SIG-M5 (cell line): ENCODE results near the gene RTN4RL1.
"Not testable (repeated sequence)": the region's sequence is repeated elsewhere in the genome, so short reads cannot be mapped to it uniquely, and the experiment has no call there.

Source experiments
- DNase-seq: peaks from one replicate; lab custom pipeline; 2025; lab: John Stamatoyannopoulos, UW

Gene RTN4RL1

DNA sequence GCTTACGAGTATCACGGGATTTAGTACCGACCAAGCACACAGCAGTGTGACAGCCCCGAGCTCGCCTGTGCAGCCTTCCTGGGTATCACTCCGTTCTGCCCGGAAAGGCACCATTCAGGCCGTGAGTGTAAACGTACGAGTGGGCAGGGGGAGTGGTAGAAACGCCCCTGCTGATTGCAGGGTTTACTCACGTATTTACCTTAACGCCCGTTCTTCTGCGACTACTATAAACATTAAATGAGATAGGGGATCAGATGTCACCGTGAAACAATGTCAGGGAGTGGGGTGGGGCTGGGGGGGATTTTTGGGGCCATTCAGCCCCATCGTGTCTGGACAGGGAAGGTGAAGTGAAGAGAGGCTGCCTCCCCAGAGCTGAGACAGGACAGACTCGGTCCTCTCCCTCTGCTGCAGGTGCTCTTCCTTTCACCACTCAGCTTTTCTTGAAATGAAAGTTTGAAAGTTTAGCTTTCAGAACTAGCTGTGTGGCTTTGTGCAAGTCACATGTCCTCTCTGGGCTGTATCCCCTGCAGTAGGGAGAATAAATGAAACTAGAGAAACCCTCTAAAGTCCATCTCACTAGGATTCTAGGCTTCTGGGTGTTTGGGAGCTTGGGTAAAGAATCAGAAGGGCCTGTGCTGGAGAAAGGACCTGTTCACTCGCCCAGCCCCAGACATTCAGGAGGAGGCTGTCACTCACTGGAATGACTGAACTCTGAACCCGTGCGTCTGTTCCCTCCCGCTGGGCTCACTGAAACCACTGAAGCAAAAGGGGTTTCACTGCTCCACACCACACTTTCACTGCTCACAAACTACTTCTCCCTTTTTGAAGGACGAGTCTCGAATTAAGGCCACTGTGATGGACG is 128.7 kb downstream of the RTN4RL1 start:
- DNase-seq, result no peak

DNA sequence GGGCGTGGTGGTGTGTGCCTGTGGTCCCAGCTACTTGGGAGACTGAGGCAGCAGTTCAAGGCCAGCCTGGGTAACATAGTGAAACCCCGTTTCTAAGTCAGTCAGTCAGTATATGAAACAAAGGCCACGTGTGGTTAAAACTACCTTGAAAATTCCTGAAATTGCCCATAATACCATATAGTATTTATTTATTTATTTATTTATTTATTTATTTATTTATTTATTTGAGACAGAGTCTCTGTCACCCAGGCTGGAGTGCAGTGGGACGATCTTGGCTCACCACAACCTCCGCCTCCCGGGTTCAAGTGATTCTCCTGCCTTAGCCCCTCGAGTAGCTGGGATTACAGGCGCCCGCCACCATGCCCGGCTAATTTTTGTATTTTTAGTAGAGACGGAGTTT is 129.7 kb downstream of the RTN4RL1 start:
- not testable (repeated sequence) for DNase-seq

DNA sequence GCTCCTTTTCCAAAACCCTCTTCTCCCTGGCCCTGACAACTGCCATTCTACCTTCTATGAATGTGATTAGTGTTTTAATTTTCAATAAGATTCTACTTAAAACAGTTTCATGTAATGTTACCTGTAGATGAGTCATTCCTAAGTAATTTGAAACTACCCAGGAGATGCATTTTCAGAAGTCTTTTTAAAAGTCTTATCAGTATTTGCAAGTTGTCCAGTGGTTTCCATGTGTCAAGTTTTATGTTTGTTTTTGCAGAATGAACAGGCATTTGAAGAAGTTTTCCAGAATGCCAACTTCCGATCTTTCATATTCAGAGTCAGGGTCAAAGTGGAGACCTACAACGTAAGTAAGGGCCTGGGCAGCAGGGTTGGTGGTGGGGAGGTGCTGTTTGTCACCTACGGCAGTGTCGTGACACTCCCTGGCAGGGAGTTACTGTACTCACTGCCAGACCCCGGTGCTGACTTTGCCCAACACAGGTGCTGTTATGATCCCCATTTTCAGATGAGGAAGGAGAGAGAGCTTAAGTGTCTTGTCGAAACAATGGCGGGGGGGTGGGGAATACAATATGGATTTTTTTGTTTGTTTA is 130.3 kb downstream of the RTN4RL1 start:
- no peak for DNase-seq

DNA sequence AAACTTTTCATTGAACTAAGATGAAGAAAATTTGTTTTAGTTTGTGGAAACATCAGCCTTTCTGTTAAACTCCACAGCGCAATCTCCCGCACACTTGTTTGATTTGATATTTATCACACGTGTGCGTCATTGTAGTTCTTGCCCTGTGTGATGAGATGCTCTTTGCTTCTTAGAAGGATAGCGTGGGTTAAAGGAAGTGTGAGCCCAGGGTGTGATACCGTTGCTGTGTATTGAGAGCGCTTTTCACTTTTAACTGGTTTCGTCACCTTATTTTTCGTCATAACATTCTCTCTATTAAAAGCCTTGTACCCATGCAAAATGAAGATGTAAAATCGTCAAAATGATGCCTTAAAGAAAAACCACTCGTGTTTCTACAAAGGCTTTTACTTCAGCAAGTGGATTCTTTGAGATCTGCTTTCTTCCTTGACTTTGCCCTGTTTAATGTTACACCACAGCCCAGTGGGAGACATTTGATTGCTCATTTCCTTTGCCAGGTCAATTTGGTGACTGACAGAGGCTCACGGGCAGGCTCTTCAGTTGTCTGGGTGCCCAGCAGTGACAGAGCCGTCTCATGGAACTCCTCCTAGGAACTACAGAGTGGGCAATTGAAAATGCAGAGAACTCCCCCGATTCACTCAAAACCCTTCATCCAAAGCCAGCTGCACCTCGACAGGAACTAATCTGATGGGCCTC is 134.2 kb downstream of the RTN4RL1 start:
- DNase-seq, result no peak

DNA sequence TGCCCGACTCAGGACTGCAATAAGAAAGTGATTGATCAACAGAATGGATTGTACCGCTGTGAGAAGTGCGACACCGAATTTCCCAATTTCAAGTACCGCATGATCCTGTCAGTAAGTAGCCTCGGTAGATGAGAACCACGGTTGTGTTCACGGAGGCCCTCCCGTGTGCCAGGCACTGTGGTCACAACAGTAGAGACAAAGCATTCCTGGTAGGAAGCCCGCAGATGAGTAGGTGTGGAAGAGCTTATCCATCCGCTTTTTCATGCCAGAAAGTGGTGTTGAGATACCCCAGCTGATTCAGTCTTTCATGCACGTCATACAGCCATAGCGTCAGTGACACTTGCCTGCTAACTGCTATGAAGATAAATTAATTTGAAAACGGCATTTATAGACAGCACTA is 136.4 kb downstream of the RTN4RL1 start:
- no peak for DNase-seq
